GM13976 (cell line): ENCODE data around the gene CCT5.
"Not testable (repeated sequence)": the region's sequence is repeated elsewhere in the genome, so short reads cannot be mapped to it uniquely, and the experiment has no call there.

Source experiments
- DNase-seq: peaks from one replicate; pipeline ENCODE4 v3.0.0; 2012; ENCODE audit warnings: low spot score
- CTCF ChIP-seq: IDR thresholded peaks from 2 replicates; pipeline ENCODE4 v1.5.1; 2012; ENCODE audit warnings: borderline replicate concordance, mild to moderate bottlenecking; ENCODE audit not compliant: insufficient read depth; ENCODE audit errors: extremely low read depth, missing control alignments, control extremely low read depth
- in situ Hi-C: fragments of 300-500 bp; cut with MboI; formaldehyde crosslinking; loops from one replicate; pipeline ENCODE4 v1.12.0; 2022; ENCODE audit warnings: low sequenced_read_pairs, mixed read lengths, inconsistent platforms; ENCODE audit not compliant: unreplicated experiment

CCT5 gene

GRCh38 chr5:10272053-10272874, 22.2 kb downstream of the CCT5 start:
- in situ Hi-C loops = loop anchor here (10.0 kb wide), 1 partner anchor 143 kb away; no protein-coding TSS in a partner anchor
- TF ChIP-seq CTCF = no peak
- no peak for DNase-seq

- not testable (repeated sequence) for DNase-seq
- in situ Hi-C loops = loop anchor here (10.0 kb wide), 1 partner anchor 142 kb away; no protein-coding TSS in a partner anchor
Observed at GRCh38 chr5:10272875-10273209, 22.8 kb downstream of the CCT5 start.

GRCh38 chr5:10275460-10275859, 25.4 kb downstream of the CCT5 start:
- TF ChIP-seq CTCF = no peak
- in situ Hi-C loops = loop anchor here (10.0 kb wide), 1 partner anchor 139 kb away; no protein-coding TSS in a partner anchor
- DNase-seq = no peak

- DNase-seq = no peak
- TF ChIP-seq CTCF = no peak
- in situ Hi-C loops = loop anchor here (10.0 kb wide), 1 partner anchor 139 kb away; no protein-coding TSS in a partner anchor
Observed at GRCh38 chr5:10275991-10276390, 25.9 kb downstream of the CCT5 start.

GRCh38 chr5:10276691-10277090, 26.6 kb downstream of the CCT5 start:
- in situ Hi-C loops = loop anchor here (10.0 kb wide), 1 partner anchor 138 kb away; no protein-coding TSS in a partner anchor
- TF ChIP-seq CTCF = no peak

GRCh38 chr5:10277773-10278630, 27.9 kb downstream of the CCT5 start:
- in situ Hi-C loops = loop anchor here (10.0 kb wide), 1 partner anchor 137 kb away; no protein-coding TSS in a partner anchor
- DNase-seq = no peak
- TF ChIP-seq CTCF = no peak

More at GRCh38 chr5:10276691-10277090, 26.6 kb downstream of the CCT5 start:
- DNase-seq = no peak
